Adrenal gland (tissue), 5 donors: ENCODE results near the gene PNPLA8.

ENCODE experiments used
- CTCF ChIP-seq, 6 experiments: fragments of 450-650 bp in 4 of 6; fragments of 200-600 bp in 2 of 6; sonication (generic) in 1 of 6; IDR thresholded peaks; 1 replicate in 5 of 6; 2 replicates in 1 of 6; pipeline versions ENCODE4 v1.5.1 to v1.8.0; 2016 to 2021; ENCODE audit warnings: antibody characterized with exemption in 6 of 6, mild to moderate bottlenecking in 2 of 6, moderate library complexity in 1 of 6
- POLR2A ChIP-seq, 2 donors: fragments of 450-650 bp; IDR thresholded peaks; one replicate each; pipeline ENCODE4 v1.6.1; 2017; ENCODE audit warnings: antibody characterized with exemption in 2 of 2, mild to moderate bottlenecking in 2 of 2, moderate library complexity in 1 of 2
- donor health status: DM: no; HTN: no; CAD: no.

- no peak for TF ChIP-seq CTCF (IDR thresholded peaks at IDR 0.05)
- no peak for TF ChIP-seq POLR2A (IDR thresholded peaks at IDR 0.05)
Measured at GRCh38 chr7:108488768-108489538, 37.0 kb downstream of the PNPLA8 start.
